HEK293 (cell line): ENCODE measurements around the gene SHROOM3.

Source experiments
- HOXD13 ChIP-seq: sonication (generic); formaldehyde crosslinking; IDR thresholded peaks from 2 replicates; pipeline ENCODE4 v1.8.0; 2022; ENCODE audit warnings: missing genetic modification reagents, borderline replicate concordance
- KLF10 ChIP-seq: fragments of 450-650 bp; IDR thresholded peaks from 2 replicates; pipeline ENCODE4 v1.5.1; 2018; ENCODE audit warnings: missing biosample characterization, mild to moderate bottlenecking, missing genetic modification characterization
- PRDM4 ChIP-seq: fragments of 450-650 bp; formaldehyde crosslinking; IDR thresholded peaks from 2 replicates; pipeline ENCODE4 v1.5.1; 2017; ENCODE audit warnings: missing biosample characterization, missing genetic modification characterization
- ZBTB26 ChIP-seq: fragments of 450-650 bp; formaldehyde crosslinking; optimal IDR thresholded peaks from 2 replicates; pipeline ENCODE3; 2016; ENCODE audit warnings: missing biosample characterization, mild to moderate bottlenecking, missing genetic modification characterization
- ZBTB49 ChIP-seq: fragments of 450-650 bp; formaldehyde crosslinking; IDR thresholded peaks from 2 replicates; pipeline ENCODE4 v1.5.1; 2016; ENCODE audit warnings: missing biosample characterization, missing genetic modification characterization, low read depth
- ZNF274 ChIP-seq, 2 experiments: fragments of 200-500 bp in 1 of 2; fragments of 450-650 bp in 1 of 2; sonication (Bioruptor generic) in 1 of 2; formaldehyde crosslinking in 1 of 2; IDR thresholded peaks; 2 replicates each; pipeline versions ENCODE4 v1.5.1 to v1.6.1; 2014 to 2016; ENCODE audit warnings: borderline replicate concordance in 1 of 2, inconsistent platforms in 1 of 2, low read length in 1 of 2, missing biosample characterization in 1 of 2, missing genetic modification characterization in 1 of 2
- ZNF350 ChIP-seq: fragments of 450-650 bp; formaldehyde crosslinking; IDR thresholded peaks from 2 replicates; pipeline ENCODE4 v1.5.0; 2017; ENCODE audit warnings: missing biosample characterization, mild to moderate bottlenecking, missing genetic modification characterization
- ZNF426 ChIP-seq: fragments of 450-650 bp; formaldehyde crosslinking; IDR thresholded peaks from 2 replicates; pipeline ENCODE4 v1.5.1; 2017; ENCODE audit warnings: missing biosample characterization, missing genetic modification characterization, mild to moderate bottlenecking, inconsistent platforms, moderate library complexity
- ZNF530 ChIP-seq: fragments of 450-650 bp; formaldehyde crosslinking; IDR thresholded peaks from 2 replicates; pipeline ENCODE4 v1.5.1; 2016; ENCODE audit warnings: low read depth, missing biosample characterization, missing genetic modification characterization
- ZNF548 ChIP-seq: fragments of 450-650 bp; formaldehyde crosslinking; IDR thresholded peaks from 2 replicates; pipeline ENCODE4 v1.5.1; 2016; ENCODE audit warnings: missing biosample characterization, missing genetic modification characterization
- ZNF549 ChIP-seq: fragments of 450-650 bp; IDR thresholded peaks from 2 replicates; pipeline ENCODE4 v1.5.1; 2018; ENCODE audit warnings: missing biosample characterization, missing genetic modification characterization, mild to moderate bottlenecking, inconsistent platforms, moderate library complexity
- ZNF558 ChIP-seq: fragments of 450-650 bp; formaldehyde crosslinking; IDR thresholded peaks from 2 replicates; pipeline ENCODE4 v1.5.1; 2016; ENCODE audit warnings: missing biosample characterization, missing genetic modification characterization
- ZNF624 ChIP-seq: fragments of 450-650 bp; formaldehyde crosslinking; IDR thresholded peaks from 2 replicates; pipeline ENCODE4 v1.5.1; 2017; ENCODE audit warnings: missing biosample characterization, missing genetic modification characterization
- TF ChIP-seq, protein P1 (sequence below): fragments of 450-650 bp; formaldehyde crosslinking; IDR thresholded peaks from 2 replicates; pipeline ENCODE4 v1.5.1; 2016; ENCODE audit warnings: missing biosample characterization, missing genetic modification characterization

- TF ChIP-seq, protein P1, sequence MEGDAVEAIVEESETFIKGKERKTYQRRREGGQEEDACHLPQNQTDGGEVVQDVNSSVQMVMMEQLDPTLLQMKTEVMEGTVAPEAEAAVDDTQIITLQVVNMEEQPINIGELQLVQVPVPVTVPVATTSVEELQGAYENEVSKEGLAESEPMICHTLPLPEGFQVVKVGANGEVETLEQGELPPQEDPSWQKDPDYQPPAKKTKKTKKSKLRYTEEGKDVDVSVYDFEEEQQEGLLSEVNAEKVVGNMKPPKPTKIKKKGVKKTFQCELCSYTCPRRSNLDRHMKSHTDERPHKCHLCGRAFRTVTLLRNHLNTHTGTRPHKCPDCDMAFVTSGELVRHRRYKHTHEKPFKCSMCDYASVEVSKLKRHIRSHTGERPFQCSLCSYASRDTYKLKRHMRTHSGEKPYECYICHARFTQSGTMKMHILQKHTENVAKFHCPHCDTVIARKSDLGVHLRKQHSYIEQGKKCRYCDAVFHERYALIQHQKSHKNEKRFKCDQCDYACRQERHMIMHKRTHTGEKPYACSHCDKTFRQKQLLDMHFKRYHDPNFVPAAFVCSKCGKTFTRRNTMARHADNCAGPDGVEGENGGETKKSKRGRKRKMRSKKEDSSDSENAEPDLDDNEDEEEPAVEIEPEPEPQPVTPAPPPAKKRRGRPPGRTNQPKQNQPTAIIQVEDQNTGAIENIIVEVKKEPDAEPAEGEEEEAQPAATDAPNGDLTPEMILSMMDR (tag by site-specific recombination), result no peak
- TF ChIP-seq ZBTB26 (tag by site-specific recombination) (no peak), PRDM4 (tag by site-specific recombination) (no peak), ZNF530 (tag by site-specific recombination) (no peak), ZNF624 (tag by site-specific recombination) (no peak), ZNF548 (tag by site-specific recombination) (no peak), ZNF350 (tag by site-specific recombination) (no peak), ZNF274 (IDR thresholded peaks at IDR 0.05; ENCODE audit: low read length) (no peak), ZNF274 (tag by site-specific recombination; IDR thresholded peaks at IDR 0.05; ENCODE audit: borderline replicate concordance) (no peak), ZNF558 (tag by site-specific recombination) (no peak), KLF10 (no peak), ZNF426 (no peak), ZBTB49 (no peak), ZNF549 (tag by site-specific recombination) (no peak), HOXD13 (CRISPR knock-in tag) (no peak)
Measured at GRCh38 chr4:76623217-76624045, 188.4 kb downstream of the SHROOM3 start.
